OCI-LY3 (cell line): Measurements from ENCODE around the gene RBM10.

Experiments used
- H2AFZ ChIP-seq: fragments of 200-600, 300-600 bp; shearing (Covaris generic); 2 replicates; pipeline ENCODE4 v1.6.0; 2014; ENCODE audit warnings: antibody characterized with exemption, low read depth, low read length
- H3K27ac ChIP-seq: fragments of 200-600, 300-600 bp; sonication (generic); 2 replicates; pipeline ENCODE4 v1.5.1; 2014; ENCODE audit warnings: mild to moderate bottlenecking, low read length, moderate library complexity, mixed read lengths
- H3K27me3 ChIP-seq: fragments of 200-600, 300-600 bp; sonication (generic); 2 replicates; pipeline ENCODE4 v1.6.1; 2014; ENCODE audit warnings: low read depth, low read length, mixed read lengths
- H3K36me3 ChIP-seq: fragments of 200-600, 300-600 bp; sonication (generic); replicated peaks from 2 replicates; pipeline ENCODE3; 2014; ENCODE audit warnings: low read depth, low read length, mixed read lengths
- H3K4me1 ChIP-seq: fragments of 300-600, 200-600 bp; sonication (generic); 2 replicates; pipeline ENCODE4 v1.6.1; 2014; ENCODE audit warnings: low read length, mixed read lengths
- H3K4me2 ChIP-seq: fragments of 200-600, 300-600 bp; sonication (generic); 2 replicates; pipeline ENCODE4 v1.6.1; 2014; ENCODE audit warnings: low read length, mixed read lengths
- H3K4me3 ChIP-seq: fragments of 300-600, 200-600 bp; sonication (generic); 2 replicates; pipeline ENCODE4 v1.5.1; 2014; ENCODE audit warnings: antibody characterized with exemption, mild to moderate bottlenecking, low read length, moderate library complexity
- H3K79me2 ChIP-seq: fragments of 300-600, 200-600 bp; shearing (Covaris generic); 2 replicates; pipeline ENCODE4 v1.6.1; 2014; ENCODE audit warnings: mild to moderate bottlenecking, low read length, mixed read lengths
- H3K9ac ChIP-seq: fragments of 300-600, 200-600 bp; shearing (Covaris generic); 2 replicates; pipeline ENCODE4 v1.6.0; 2014; ENCODE audit warnings: mild to moderate bottlenecking, low read length, moderate library complexity
- H3K9me3 ChIP-seq: fragments of 200-600, 300-600 bp; shearing (Covaris generic); 2 replicates; pipeline ENCODE4 v1.6.1; 2014; ENCODE audit warnings: low read length, mixed read lengths; ENCODE audit not compliant: insufficient read depth
- H4K20me1 ChIP-seq: fragments of 200-600, 300-600 bp; sonication (generic); 2 replicates; pipeline ENCODE4 v1.6.1; 2016; ENCODE audit warnings: low read length, mixed read lengths; ENCODE audit not compliant: insufficient read depth
- CTCF ChIP-seq: fragments of 200-600, 300-600 bp; sonication (generic); IDR thresholded peaks from 2 replicates; pipeline ENCODE4 v1.5.1; 2014; ENCODE audit warnings: antibody characterized with exemption, low read length, low read depth
- EZH2phosphoT487 ChIP-seq: fragments of 200-600 bp; shearing (Covaris generic); IDR thresholded peaks from 2 replicates; pipeline ENCODE4 v1.6.1; 2018; ENCODE audit warnings: antibody characterized with exemption, mixed run types, low read depth

Gene RBM10

GRCh38 chrX:47180346-47180745 lies 35.3 kb downstream of the RBM10 start:
- no peaks in the 10 kb centered on the region for H3K4me1 ChIP-seq
- H3K27me3 ChIP-seq, result no peaks in the 10 kb centered on the region

GRCh38 chrX:47181301-47181700 lies 36.3 kb downstream of the RBM10 start:
- Histone ChIP-seq H3K4me3 (no peak overlapping the region), H3K79me2 (no peaks in the 10 kb centered on the region), H3K9me3 (no peaks in the 10 kb centered on the region), H3K4me2 (no peak overlapping the region), H3K27ac (no peak overlapping the region), H3K27me3 (no peaks in the 10 kb centered on the region), H3K4me1 (no peaks in the 10 kb centered on the region), H3K36me3 (peaks cover 20% of the 10 kb centered on the region), H4K20me1 (no peaks in the 10 kb centered on the region), H3K9ac (no peak overlapping the region), H2AFZ (no peak overlapping the region)
- no peak for TF ChIP-seq CTCF
- TF ChIP-seq EZH2phosphoT487, result no peak

More at GRCh38 chrX:47180346-47180745, 35.3 kb downstream of the RBM10 start:
- H3K9ac ChIP-seq, result no peak overlapping the region
- no peak overlapping the region for H3K27ac ChIP-seq
- no peaks in the 10 kb centered on the region for H3K9me3 ChIP-seq
- no peaks in the 10 kb centered on the region for H4K20me1 ChIP-seq
- H3K36me3 ChIP-seq, result peaks cover 17% of the 10 kb centered on the region
- TF ChIP-seq CTCF (no peak), EZH2phosphoT487 (no peak)
- no peak overlapping the region for H3K4me2 ChIP-seq
- H2AFZ ChIP-seq, result no peak overlapping the region
- no peak overlapping the region for H3K4me3 ChIP-seq
- H3K79me2 ChIP-seq, result no peaks in the 10 kb centered on the region

GRCh38 chrX:47182106-47182700 lies 37.2 kb downstream of the RBM10 start:
- H3K9ac ChIP-seq, result no peak overlapping the region
- H3K4me1 ChIP-seq, result no peaks in the 10 kb centered on the region
- no peak overlapping the region for H3K27ac ChIP-seq
- no peak overlapping the region for H2AFZ ChIP-seq
- peaks cover 19% of the 10 kb centered on the region for H3K36me3 ChIP-seq
- no peak for TF ChIP-seq EZH2phosphoT487
- no peak for TF ChIP-seq CTCF
- H3K4me2 ChIP-seq, result no peak overlapping the region
- H3K4me3 ChIP-seq, result no peak overlapping the region
- no peaks in the 10 kb centered on the region for H3K27me3 ChIP-seq
- H3K79me2 ChIP-seq, result no peaks in the 10 kb centered on the region
- H4K20me1 ChIP-seq, result no peaks in the 10 kb centered on the region
- H3K9me3 ChIP-seq, result no peaks in the 10 kb centered on the region

- no peak overlapping the region for H3K27ac ChIP-seq
- no peak overlapping the region for H2AFZ ChIP-seq
- peaks cover 16% of the 10 kb centered on the region for H3K36me3 ChIP-seq
- no peak overlapping the region for H3K4me3 ChIP-seq
- TF ChIP-seq CTCF (no peak), EZH2phosphoT487 (no peak)
- H4K20me1 ChIP-seq, result no peaks in the 10 kb centered on the region
- no peaks in the 10 kb centered on the region for H3K79me2 ChIP-seq
- H3K4me1 ChIP-seq, result no peaks in the 10 kb centered on the region
- no peak overlapping the region for H3K9ac ChIP-seq
- H3K9me3 ChIP-seq, result no peaks in the 10 kb centered on the region
- H3K27me3 ChIP-seq, result no peaks in the 10 kb centered on the region
- H3K4me2 ChIP-seq, result no peak overlapping the region
Measured at GRCh38 chrX:47184486-47184885, 39.5 kb downstream of the RBM10 start.
